Stimulated activated CD4-positive, alpha-beta T cell treated with anti-CD3 and anti-CD28 coated beads, Interleukin-2, amount 100 ng/mL, for 48 hours (primary cell): ENCODE results near the gene STK25.
"Not testable (repeated sequence)": the region's sequence is repeated elsewhere in the genome, so short reads cannot be mapped to it uniquely, and the experiment has no call there.

Experiments used
- DNase-seq, 2 donors: peaks; one replicate each; pipeline ENCODE4 v3.0.0-alpha.2; 2020

The STK25 gene

DNA sequence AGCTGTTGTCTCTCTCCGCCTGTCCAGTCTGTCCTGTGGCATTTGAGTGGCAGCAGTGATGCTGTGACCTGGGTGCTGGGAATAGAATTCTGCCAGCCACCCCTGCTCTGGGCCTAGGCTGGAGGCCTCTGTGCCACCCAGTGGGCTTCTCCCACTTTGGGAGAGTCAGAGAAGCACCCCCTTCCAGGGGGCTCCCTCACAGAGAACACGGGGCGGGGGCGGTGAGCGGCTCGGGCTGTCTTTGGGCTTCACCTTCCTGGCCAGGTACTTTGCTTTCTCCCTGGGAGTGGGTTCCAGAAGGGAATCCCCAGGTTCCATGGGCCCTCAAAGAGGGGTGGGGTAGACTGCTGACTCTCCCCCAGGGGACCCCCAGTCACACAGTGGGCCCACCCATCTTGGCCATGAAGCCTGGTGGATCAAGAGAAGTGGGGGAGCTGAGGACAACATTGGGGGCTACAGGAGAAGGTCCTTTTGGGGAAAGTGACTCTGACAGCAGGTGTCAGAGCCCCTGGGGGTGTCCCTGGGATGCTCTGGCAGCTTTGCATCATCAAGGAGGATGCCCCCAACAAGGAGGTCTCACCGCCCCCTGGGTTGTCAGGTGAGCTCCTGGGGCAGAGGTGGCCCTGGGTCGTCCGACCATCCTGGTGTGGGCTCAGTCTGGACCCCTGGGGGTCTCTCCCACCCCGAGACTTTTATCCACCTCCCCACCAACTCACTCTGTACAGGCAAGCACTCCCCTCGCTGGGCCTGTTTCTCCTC, 31.4 kb upstream of the STK25 start:
- DNase-seq: no peak

DNA sequence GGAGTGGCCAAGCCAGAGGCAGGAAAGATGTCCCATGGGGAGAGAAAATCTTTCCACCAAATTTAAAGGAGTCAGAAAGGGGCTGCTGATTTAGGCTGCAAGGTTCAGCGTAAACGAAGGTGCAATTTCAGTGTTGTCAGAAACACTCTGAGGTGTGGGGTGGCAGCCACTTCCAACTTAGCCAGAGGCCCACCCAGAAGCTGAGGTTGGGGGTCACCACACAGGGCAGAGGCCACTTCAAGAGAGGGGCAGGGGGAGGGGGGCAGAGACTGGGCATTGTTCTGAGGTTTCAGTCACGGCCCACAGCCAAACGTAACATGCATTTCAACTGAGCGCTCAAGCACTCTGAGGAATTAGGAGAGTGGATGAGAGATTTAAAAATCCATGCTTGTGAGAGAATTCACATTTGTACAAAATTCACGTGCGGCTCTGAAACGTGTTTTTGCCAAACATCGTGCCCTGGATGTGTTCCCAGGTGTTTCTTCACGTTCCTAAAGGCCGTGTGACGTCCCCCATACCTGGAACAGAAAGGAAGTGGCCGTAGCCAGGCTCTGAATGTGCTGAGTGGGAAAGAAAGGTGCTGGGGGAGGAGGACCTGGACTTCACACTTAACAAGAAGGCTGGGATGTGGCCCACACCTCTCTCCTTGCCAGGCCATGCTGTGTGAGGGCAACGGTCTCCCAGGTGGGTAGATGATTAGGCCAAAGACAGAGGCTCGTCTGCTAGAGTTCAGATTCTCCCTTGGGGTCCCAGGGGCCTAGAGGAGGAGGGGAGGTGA, 30.6 kb upstream of the STK25 start:
- DNase-seq: no peak

GRCh38 chr2:241535871-241536655, 27.7 kb upstream of the STK25 start:
- no peak for DNase-seq

DNA sequence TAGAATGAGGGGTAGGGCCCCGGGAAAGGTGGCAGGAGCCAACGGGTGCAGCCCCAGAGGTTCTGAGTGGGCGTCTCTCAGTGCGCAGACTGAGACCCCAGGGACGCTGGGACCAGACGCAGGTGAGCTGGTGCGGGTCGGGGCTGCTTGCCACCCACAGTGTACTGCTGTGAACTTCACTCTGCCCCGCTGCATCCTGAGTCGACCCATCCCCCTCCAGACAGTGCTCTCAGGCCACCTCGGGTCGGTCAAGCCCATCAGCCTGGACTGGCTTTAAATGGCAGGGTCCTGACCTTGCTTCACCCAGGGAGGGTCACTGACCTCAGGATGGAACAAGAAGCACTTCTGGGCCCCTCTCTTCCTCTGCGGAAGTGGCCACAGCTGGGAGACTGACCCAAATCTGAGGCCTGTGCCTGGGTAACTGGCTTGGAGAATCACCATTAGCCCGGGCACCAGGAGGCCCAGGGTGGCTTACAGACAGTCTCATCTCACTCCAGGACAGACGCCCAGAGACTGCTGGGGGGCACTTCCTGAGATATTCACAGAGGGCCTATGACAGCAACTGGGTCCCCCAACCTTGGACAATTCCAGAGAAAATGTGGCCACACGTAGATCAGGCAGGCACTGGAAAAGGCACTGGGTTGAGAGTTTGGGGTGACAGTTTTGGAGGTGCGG, 26.5 kb upstream of the STK25 start:
- no peak for DNase-seq

DNA sequence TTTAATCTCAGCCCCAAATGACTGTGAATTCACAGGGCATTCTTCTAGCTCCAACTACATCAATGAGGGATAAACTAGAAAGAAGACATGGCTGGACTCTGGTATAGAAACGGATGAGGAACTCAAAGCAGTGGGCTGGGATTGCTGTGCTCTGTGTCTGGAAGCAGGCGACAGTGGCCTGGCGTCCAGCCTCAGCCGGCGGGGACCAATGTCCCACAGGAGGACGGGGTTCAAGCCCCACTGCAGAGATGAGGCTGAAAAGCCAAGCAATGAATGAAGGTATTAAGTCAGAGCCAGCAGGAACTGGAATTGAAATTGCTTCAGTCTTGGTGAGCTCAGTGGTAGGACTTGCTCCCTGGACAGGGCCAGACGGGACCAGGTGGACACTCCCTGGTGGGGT, 25.9 kb upstream of the STK25 start:
- DNase-seq: no peak

- no peak for DNase-seq
These were observed 24.6 kb upstream of the STK25 start for GRCh38 chr2:241532733-241533601.

DNA sequence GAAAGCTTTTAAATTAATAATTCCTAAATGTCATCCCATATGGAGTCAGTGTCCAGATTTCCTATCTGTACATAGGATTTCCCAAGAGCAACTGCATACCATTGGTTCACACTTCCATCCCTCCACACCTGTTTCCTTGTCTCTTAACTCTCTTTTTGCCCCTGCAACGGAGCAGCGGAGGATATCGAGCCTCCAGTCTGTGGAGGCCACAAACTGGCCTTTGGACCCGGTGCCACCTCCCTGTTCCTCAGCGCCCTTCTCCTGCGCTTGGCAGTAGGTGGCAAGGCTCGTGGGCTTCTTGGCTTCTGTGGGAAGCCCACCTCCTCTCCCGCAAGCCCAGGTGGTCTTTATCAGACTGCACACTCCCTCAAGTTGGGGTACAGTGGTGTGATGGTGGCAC, 23.8 kb upstream of the STK25 start:
- no peak for DNase-seq

DNA sequence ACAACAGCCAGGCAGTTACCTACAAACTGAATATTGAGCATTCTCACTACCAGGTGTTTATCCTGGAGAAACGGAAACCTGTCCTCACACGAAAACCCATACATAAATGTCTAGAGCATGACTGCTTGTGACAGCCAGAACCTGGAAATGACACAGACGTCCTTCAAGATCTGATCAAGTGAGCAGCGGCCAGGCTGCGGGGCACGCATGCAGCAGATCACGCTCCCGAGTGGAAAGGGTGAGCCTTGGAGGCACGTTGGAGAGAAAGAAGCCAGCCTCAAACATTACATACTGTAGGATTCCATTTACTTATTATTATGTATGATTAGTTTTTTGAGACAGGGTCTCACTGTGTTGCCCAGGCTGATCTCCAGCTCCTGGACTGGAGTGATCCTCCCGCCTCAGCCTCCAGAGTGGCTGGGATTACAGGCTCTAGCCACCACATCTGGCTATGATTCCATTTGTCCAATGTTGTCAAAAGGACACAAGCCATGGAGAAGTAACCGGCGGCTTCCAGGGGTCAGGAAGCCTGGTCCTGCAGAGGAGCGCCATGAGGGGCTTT, 22.9 kb upstream of the STK25 start:
- no peak for DNase-seq

- no peak for DNase-seq
These were observed 22.2 kb upstream of the STK25 start for GRCh38 chr2:241530571-241530970.

DNA sequence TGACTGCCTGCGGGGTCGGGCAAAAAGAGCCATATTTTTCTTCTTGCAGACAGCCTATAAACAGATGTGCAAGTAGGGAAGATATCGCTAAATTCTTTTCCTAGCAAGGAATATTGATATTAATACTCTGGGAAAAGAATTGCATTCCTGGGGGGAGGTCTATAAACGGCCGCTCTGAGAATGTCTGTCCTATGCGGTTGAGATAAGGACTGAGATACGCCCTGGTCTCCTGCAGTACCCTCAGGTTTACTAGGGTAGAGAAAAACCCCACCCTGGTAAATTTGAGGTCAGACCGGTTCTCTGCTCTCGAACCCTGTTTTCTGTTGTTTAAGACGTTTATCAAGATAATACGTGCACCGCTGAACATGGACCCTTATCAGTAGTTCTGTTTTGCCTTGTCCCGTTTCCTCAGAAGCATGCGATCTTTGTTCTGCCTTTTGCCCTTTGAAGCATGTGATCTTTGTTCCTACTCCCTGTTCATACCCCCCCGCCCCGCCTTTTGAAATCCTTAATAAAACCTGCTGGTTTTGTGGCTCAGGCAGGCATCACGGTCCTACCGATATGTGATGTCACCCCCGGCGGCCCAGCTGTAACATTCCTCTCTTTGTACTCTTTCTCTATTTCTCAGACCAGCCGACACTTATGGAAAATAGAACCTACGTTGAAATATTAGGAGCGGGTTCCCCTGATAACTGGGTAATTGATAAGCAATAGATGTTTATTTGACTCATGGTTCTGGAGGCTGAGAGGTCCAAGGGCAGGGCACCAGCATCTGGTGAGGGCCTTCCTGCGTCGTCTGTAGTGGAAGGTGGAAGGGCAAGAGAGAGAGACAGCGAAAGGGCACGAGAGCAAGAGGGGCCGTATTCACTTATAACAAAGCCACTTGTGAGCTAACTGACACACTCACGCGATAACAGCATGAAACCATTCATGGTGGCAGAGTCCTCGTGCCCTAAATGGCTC, 17.7 kb upstream of the STK25 start:
- not testable (repeated sequence) for DNase-seq

- no peak for DNase-seq
These were observed 14.1 kb upstream of the STK25 start for GRCh38 chr2:241522477-241522876.

DNA sequence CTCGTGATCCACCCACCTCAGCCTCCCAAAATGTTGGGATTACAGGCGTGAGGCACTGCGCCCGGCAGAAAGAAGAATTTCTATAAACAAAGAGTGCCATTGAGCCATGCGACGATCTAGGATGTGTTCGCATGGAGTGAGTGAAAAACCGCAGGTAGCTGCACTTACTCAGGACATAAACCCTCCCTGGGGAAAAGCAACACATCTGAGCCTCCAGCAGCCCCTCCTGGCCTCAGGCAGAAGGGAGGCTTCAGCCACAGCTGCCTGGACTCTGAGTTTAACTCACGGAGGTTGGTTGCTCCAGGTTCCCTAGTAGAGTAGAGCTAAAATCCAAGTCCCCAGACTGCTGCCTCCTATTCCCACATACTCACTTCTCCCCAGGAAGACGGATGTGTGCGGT, 11.3 kb upstream of the STK25 start:
- no peak for DNase-seq

GRCh38 chr2:241517297-241517696, 8.9 kb upstream of the STK25 start:
- DNase-seq: no peak

DNA sequence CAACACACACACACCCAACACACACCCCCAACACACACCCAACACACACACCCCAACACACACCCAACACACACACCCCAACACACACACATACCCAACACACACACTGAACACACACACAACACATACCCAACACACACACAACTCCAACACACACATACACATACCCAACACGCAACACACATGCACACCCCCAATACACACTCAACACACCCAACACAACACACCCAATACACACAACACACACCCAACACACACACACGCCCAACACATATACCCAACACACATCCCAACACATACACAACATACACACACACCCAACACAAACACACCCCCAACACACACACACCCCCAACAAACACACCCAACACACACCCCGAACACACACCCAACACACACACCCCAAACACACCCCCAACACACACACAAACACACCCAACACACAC, 8.2 kb upstream of the STK25 start:
- no peak for DNase-seq

- no peak for DNase-seq
These were observed 6.8 kb upstream of the STK25 start for GRCh38 chr2:241514986-241515737.

DNA sequence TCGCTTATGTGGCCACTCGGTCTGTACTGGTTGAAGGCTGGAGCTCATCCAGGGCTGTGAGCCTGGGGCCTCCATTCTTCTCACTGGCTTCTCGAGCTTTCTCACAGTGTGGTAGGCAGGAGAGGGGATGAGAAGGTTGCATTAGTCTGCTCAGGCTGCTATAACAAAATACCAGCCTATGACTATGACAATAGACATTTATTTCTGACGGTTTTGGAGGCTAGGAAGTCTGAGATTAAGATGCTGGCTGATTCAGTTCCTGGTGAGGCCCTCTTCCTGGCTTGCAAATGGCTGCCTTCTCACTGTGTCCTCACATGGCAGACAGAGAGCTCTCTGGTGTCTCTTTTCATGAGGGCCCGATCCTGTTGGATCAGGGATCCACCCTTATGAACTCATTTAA, 6.2 kb upstream of the STK25 start:
- DNase-seq: no peak

GRCh38 chr2:241511091-241511741, 2.8 kb upstream of the STK25 start:
- DNase-seq: no peak

- DNase-seq: no peak
These were observed 886 bp upstream of the STK25 start for GRCh38 chr2:241509155-241509784.
